ENCODE data around the gene WWOX.

The WWOX gene

GRCh38 chr16:78278056-78278450 lies 178.6 kb downstream of the WWOX start:
- DNase-seq, result no peak

- DNase-seq, result no peak
Observed at GRCh38 chr16:78281115-78281514, 181.7 kb downstream of the WWOX start.

GRCh38 chr16:78283548-78284251 lies 184.2 kb downstream of the WWOX start:
- no peak for DNase-seq

GRCh38 chr16:78284326-78284725 lies 184.9 kb downstream of the WWOX start:
- DNase-seq, result no peak

GRCh38 chr16:78284957-78285434 lies 185.5 kb downstream of the WWOX start:
- no peak for DNase-seq

GRCh38 chr16:78285437-78285922 lies 186.0 kb downstream of the WWOX start:
- DNase-seq, result no peak

- DNase-seq, result no peak
Observed at GRCh38 chr16:78286065-78286464, 186.6 kb downstream of the WWOX start.

GRCh38 chr16:78288888-78289287 lies 189.4 kb downstream of the WWOX start:
- no peak for DNase-seq

- no peak for DNase-seq
Observed at GRCh38 chr16:78289373-78289772, 189.9 kb downstream of the WWOX start.

- DNase-seq, result no peak
Observed at GRCh38 chr16:78289844-78290277, 190.4 kb downstream of the WWOX start.

GRCh38 chr16:78290395-78290794 lies 190.9 kb downstream of the WWOX start:
- DNase-seq, result no peak

GRCh38 chr16:78290872-78291591 lies 191.6 kb downstream of the WWOX start:
- no peak for DNase-seq

- no peak for DNase-seq
Observed at GRCh38 chr16:78291604-78292003, 192.2 kb downstream of the WWOX start.

- no peak for DNase-seq
Observed at GRCh38 chr16:78292086-78292843, 192.8 kb downstream of the WWOX start.

GRCh38 chr16:78292844-78293380 lies 193.5 kb downstream of the WWOX start:
- no peak for DNase-seq

GRCh38 chr16:78294538-78295225 lies 195.2 kb downstream of the WWOX start:
- DNase-seq, result no peak

GRCh38 chr16:78297066-78297666 lies 197.7 kb downstream of the WWOX start:
- DNase-seq, result peak; percentile 1 to 62

GRCh38 chr16:78298986-78299385 lies 199.5 kb downstream of the WWOX start:
- DNase-seq, result no peak

GRCh38 chr16:78300469-78300868 lies 201.0 kb downstream of the WWOX start:
- no peak for DNase-seq

GRCh38 chr16:78303946-78304345 lies 204.5 kb downstream of the WWOX start:
- no peak for DNase-seq

- no peak for DNase-seq
Observed at GRCh38 chr16:78306361-78306760, 206.9 kb downstream of the WWOX start.
